Ishikawa (cell line): ENCODE results near the gene RSF1.

Experiments used
- CEBPB ChIP-seq: IDR thresholded peaks from 2 replicates; pipeline ENCODE4 v1.6.1; 2012
- EGR1 ChIP-seq: IDR thresholded peaks from 2 replicates; pipeline ENCODE4 v1.6.1; 2012
- EP300 ChIP-seq: IDR thresholded peaks from 2 replicates; pipeline ENCODE4 v1.6.1; 2012; ENCODE audit warnings: borderline replicate concordance
- REST ChIP-seq: IDR thresholded peaks from 2 replicates; pipeline ENCODE4 v1.6.1; 2012; ENCODE audit warnings: low read depth, mild to moderate bottlenecking
- TAF1 ChIP-seq: IDR thresholded peaks from 2 replicates; pipeline ENCODE4 v1.6.1; 2012; ENCODE audit warnings: low read depth, mild to moderate bottlenecking

GRCh38 chr11:77806415-77806814 lies 14.1 kb downstream of the RSF1 start:
- TF ChIP-seq CEBPB (no peak), EGR1 (no peak), EP300 (no peak), TAF1 (no peak), REST (no peak)
